Stimulated activated naive CD4-positive, alpha-beta T cell treated with Interleukin-2 at 50 U/mL for 16 hours (primary cell): ENCODE results near the gene WDR89.
"Not testable (repeated sequence)": the region's sequence is repeated elsewhere in the genome, so short reads cannot be mapped to it uniquely, and the experiment has no call there.

Experiments used
- DNase-seq: peaks from one replicate; lab custom pipeline; 2025; lab: John Stamatoyannopoulos, UW

Gene WDR89, protein sequence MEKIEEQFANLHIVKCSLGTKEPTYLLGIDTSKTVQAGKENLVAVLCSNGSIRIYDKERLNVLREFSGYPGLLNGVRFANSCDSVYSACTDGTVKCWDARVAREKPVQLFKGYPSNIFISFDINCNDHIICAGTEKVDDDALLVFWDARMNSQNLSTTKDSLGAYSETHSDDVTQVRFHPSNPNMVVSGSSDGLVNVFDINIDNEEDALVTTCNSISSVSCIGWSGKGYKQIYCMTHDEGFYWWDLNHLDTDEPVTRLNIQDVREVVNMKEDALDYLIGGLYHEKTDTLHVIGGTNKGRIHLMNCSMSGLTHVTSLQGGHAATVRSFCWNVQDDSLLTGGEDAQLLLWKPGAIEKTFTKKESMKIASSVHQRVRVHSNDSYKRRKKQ

DNA sequence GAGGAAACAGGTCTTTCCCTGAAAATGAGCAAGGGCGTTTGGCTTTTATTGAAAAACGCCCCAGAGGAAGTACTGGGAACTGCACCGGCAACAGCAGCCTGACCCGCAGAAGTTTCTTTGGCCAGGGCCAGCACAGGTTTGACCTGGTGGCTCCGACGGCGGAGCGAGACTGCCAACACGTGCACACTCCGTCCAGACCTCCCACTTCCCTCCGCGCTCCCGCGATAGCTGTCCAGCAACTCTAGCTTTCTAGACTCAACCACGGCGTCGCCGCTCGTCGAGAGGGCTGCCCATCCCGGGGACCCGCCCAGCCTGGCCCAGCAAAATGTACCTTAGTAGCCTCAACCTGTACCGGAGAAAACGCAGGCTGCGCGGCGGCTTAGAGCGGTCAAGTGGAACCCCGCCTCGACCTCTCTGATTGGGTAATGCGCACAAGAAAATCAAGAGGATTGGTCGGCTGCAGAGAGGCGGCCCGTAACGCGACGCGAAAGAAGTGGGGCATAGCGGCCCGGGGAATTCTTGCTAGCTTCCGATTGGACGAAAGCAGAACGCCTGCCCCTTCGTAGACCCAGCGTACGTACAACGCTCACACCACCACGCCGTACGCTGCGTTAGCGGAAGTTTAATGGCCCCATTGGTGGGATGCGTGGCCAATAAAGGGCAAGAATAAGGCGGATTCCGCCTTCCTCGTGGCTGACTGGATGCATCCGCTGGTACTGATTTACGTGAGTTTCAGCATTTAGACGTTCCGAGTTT lies at the start of gene WDR89:
TSS of gene WDR89 (minus strand) at position 399 of the 756 bp plus-strand sequence. CDS start 41,929 bp downstream, outside the sequence.
- peak; percentile 97 for DNase-seq

- no peak for DNase-seq
These were observed 47.5 kb upstream of the WDR89 start for GRCh38 chr14:63689132-63689531.

DNA sequence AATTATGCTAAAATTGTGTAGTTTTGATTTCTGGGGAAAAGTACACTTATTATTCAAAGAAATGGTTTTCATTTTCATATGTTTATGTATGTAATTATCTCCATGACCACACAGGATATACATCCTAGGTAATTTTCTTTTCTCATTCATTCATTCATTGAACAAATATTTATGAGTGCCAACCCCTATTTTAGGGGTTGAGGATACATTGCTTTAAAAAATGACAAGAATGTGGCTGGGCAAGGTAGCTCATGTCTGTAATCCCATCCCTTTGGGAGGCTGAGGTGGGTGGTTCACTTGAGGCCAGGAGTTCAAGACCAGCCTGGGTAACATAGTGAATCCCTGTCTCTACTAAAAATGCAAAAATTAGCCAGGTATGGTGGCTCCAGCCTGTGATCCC lies 45.3 kb upstream of the WDR89 start:
- DNase-seq, result no peak

DNA sequence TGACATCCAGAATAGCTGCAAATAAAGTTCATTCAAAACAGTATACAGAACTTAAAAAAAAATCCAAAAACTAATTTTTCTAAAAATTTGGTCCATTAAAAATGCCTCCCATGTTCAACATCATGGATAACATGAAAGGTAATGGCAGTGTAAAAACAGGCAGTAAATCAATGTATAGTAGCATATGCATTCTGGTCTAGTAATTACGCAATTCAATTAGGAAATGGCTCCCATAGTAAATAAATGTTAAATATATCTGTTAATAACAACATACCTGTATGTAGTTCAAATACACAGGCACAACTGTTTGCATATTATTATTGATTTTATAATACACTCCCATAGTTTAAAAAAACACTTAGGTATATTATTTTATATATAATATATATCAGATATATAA lies 43.7 kb upstream of the WDR89 start:
- no peak for DNase-seq

DNA sequence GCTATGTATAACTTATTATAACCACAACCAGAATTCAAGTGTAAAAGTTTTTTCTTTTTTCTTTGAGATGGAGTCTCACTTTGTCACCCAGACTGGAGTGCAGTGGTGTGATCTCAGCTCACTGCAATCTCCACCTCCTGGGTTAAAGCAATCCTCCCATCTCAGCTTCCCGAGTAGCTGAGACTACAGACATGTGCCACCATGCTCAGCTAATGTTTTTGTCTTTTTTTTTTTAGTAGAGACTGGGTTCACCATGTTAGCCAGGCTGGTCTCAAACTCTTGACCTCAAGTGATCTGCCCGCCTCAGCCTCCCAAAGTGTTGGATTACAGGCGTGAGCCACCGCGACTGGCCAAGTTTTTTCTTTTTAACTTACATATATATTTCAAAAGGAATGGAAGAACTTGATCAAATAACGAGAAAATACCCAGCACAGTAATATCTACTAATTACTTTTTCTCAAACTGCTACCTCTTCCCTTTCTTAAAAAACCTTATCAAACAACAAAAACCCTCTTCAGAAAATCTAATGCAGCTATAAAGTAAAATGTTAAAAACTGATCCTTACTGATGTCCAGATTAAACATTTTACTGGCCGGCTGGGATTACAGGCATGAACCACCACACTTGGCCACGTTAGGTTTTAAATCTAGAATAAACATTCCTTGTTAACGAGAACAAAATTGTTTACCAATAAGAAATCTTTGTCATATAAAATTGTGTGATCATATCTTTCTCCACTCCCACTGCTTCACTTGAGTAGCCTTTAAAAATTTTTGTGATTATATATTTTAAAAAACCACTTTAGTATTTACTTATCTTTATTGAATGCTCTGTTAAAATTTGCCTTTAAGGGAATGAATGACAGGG lies 41.3 kb upstream of the WDR89 start:
- DNase-seq, result no peak

GRCh38 chr14:63678536-63678935 lies 36.9 kb upstream of the WDR89 start:
- no peak for DNase-seq

DNA sequence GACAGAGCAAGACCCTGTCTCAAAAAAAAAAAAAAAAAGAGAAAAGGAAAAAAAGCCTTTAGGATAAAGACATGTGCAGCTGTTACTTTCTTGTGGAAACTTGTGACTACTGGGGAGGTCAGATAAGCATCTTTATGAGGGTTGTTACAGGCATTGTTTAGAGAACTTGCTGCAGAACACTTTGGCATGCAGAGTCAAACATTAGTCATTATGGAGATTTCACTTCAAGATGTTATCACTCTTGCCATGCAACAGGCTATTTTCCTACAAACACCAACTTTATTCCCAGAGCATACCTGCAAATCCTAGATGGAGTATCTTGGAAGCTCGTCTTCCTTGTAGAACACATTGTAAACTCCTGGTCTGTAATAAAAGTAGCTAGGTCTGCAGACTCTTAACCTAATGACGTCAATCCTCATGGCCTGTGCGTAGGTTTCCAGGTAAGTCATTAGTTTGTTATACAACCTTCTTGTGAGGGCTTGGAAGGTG lies 36.3 kb upstream of the WDR89 start:
- no peak for DNase-seq

- no peak for DNase-seq
These were observed 34.9 kb upstream of the WDR89 start for GRCh38 chr14:63676615-63677014.

- no peak for DNase-seq
These were observed 32.3 kb upstream of the WDR89 start for GRCh38 chr14:63673886-63674497.

DNA sequence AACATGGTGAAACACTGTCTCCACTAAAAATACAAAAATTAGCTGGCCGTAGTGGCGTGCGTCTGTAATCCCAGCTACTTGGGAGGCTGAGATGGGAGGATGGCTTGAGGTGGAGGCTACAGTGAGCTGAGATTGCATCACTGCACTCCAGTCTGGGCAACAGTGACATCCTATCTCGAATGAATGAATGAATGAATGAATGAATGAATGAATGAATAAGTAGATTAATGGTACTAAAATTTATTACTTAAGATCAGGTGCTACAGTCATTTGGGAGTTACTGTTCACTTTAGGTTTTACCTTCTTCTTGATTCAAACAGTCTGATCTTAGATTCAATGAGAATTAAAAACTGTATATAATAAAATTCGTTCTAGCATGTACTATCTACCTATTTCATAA lies 31.6 kb upstream of the WDR89 start:
- DNase-seq, result no peak

DNA sequence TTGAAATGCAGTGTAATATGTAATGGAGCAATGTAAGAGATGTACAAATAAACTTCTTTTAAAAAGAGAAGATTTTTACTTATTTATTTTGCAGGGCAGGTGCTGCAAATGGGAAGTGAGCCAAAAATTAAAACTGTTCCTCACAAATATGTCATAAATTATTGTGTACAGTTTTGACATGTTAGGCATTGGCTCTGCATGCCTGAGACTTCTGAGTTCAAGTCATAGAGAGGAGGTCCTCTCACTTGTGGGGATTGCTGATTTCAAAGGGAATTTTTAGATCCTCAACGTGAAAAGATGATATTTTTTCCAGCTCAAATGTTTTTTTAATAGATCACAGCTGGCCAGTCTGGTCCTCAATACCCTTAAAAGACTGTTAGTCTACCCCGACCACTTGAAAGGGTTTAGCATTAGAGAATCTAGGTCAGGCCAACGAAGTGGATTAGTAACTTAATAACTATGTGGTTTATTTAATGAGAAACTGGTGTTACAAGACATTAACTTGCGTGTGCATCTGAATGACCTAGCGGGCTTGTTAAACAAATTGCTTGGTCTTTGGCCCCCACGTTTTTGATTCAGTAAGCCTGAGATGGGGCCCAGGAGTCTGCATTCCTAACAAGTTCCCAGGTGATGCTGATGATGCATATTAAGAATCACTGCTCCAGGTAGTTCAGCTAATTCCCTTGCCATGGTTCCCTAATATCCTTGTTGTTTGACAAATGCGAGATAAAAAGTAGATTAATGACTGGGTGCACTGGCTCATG lies 30.9 kb upstream of the WDR89 start:
- DNase-seq, result no peak

- DNase-seq, result no peak
These were observed 30.3 kb upstream of the WDR89 start for GRCh38 chr14:63671987-63672386.

GRCh38 chr14:63670692-63671091 lies 29.0 kb upstream of the WDR89 start:
- no peak for DNase-seq

DNA sequence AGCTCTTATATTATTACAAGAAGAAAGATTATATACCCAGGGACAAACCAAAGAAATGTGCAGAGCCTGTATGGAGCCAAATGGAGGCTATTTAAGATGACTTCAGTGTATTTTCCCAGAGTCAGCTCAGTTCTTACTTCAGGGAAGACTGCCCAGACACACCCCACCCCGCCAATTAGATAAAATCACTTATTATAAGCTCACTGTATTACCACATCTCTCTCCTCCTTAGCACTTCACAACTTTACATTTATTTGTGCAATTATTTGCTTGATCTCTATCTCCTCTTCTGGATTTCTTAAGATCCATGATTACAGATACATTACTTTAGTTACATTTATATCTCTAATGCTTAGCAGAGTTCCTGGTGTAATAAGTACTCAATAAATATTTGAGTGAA lies 24.7 kb upstream of the WDR89 start:
- no peak for DNase-seq

DNA sequence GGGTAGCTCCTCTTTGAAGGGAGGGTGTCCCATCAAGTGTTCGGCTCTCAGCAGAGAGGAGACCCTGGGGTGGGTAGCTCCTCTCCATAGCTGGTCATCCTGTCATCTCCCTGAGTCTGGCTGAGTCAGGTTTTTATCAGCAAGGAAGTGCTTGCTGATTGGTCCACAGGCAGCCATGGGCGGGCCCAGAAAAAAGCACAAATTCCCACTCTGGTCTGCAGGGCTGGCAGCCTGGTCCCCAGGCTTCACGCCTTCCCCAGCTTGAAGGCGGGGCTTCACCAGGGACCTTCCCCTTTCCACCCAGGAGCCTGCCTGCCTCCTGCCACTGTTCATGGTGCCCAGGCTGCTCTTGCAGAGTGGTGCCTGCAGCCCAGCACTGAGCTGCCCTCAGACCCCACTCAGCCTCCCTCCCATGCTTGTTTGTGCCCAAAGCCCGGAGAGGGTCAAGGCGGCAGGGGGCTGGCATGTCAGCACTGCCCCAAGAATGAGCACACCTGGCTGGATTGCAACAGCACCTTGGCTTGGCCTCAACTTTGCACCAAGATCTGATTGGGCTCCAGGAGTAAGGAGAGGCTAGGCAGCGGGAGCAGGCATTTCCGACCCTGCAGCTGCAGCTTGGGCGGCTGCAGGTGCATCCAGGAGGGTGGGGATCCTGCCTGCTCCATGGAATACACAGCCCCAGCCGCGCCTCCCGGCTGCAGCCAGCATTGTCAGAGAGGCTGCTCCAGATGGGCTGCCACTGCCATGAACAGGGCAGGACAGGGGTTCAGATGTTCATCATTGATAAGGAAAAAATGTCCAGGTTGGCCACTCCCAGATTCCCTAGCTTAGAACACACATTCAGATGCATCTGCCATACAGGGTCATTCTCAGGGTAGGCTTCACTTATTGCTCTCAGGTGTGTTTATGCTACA lies 22.0 kb upstream of the WDR89 start:
- no peak for DNase-seq

GRCh38 chr14:63662776-63663175 lies 21.1 kb upstream of the WDR89 start:
- no peak for DNase-seq

- not testable (repeated sequence) for DNase-seq
These were observed 20.2 kb upstream of the WDR89 start for GRCh38 chr14:63661881-63662280.

DNA sequence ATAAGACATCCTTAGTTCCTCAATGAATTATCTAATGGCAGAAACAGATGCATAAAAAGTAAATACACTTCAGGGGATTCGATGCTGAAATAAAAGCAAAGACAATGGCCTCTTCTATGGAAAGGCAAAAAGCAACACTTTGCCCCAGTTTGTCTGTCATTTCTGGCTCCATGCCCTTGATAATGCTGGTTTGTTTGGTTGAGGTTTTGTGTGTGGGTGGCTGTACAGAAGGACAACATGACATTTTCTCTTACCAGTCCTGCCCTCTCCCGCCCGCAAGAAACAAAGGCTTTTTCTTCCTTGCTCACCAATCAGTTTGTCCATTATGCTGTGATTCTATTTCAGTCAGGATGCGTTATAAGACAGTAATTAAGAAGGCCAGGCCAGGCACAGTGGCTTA lies 18.1 kb upstream of the WDR89 start:
- DNase-seq, result no peak

GRCh38 chr14:63656194-63656593 lies 14.5 kb upstream of the WDR89 start:
- no peak for DNase-seq

- DNase-seq, result no peak
These were observed 13.3 kb upstream of the WDR89 start for GRCh38 chr14:63654936-63655335.
